Activated B cell treated with CpG ODN at 0.5 μM for 24 hours (primary cell): ENCODE results near the gene INPP4B. TPM values are rescaled to one million over a fixed set of nuclear protein-coding genes. Genes with fewer than 3 reads are reported as not detected.

ENCODE experiments used
- ATAC-seq: fragments of 200-7000 bp; cut with Tn5 transposase; one replicate; pipeline ENCODE4 v1.10.0; 2021; ENCODE audit warnings: low read depth, mild to moderate bottlenecking, moderate library complexity
- CTCF ChIA-PET: fragments of 350-600 bp; sonication (Branson Sonifier 250); formaldehyde crosslinking; loops from one replicate; lab custom pipeline; 2021; ENCODE audit warnings: antibody characterized with exemption; lab: Charles Lee
- POLR2A ChIA-PET: fragments of 350-600 bp; sonication (Branson Sonifier 250); formaldehyde crosslinking; loops from one replicate; lab custom pipeline; 2021; ENCODE audit warnings: antibody characterized with exemption; lab: Charles Lee
- DNase-seq: peaks from one replicate; pipeline ENCODE4 v3.0.0; 2022
- H3K27ac Mint-ChIP-seq: one replicate; pipeline ENCODE4 v1.8.0; 2020; ENCODE audit warnings: mixed read lengths
- H3K27me3 Mint-ChIP-seq: one replicate; pipeline ENCODE4 v1.8.0; 2021; ENCODE audit warnings: mixed read lengths
- H3K36me3 Mint-ChIP-seq: one replicate; pipeline ENCODE4 v1.8.0; 2021; ENCODE audit warnings: low read depth, mixed read lengths
- H3K4me1 Mint-ChIP-seq: one replicate; pipeline ENCODE4 v1.8.0; 2021; ENCODE audit warnings: mixed read lengths
- H3K4me3 Mint-ChIP-seq: one replicate; pipeline ENCODE4 v1.8.0; 2020; ENCODE audit warnings: mild to moderate bottlenecking, mixed read lengths
- H3K9me3 Mint-ChIP-seq: one replicate; pipeline ENCODE4 v1.8.0; 2020; ENCODE audit warnings: mixed read lengths
- intact Hi-C: fragments of 100-400 bp; cut with micrococcal nuclease; formaldehyde crosslinking; loops from one replicate; pipeline ENCODE4 v1.15.1; 2024
- total RNA-seq: library from RNA; stranded (reverse); gene quantifications from 2 replicates; pipeline ENCODE4 v1.2.3, GENCODE V29; 2022
- TF ChIP-seq, protein P1 (sequence below): fragments of 200-600 bp; IDR thresholded peaks from one replicate; pipeline ENCODE4 v1.8.0; 2022; ENCODE audit warnings: antibody characterized with exemption, mild to moderate bottlenecking

Gene INPP4B
- total RNA-seq, 1 donor from 2014 or later: 0.11 TPM

DNA sequence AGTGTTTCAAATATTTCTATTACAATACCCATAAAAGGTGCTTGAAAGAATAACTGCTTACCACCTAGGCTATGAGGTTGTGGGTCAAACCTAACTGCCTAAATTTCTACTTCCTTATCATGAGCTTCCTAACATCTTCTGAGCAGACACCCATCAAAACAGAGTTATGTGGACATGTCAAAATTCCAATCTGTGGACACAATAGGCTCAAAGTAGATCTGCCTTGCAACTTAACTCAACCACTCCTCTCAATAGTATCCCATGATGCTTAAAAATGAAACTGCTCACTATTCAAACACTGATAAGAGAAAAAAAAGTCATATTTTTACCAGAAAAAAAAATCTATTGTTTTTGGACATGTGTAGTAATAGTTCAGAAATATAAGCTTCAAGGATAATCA lies 462.7 kb downstream of the INPP4B start:
- TF ChIP-seq, protein P1, sequence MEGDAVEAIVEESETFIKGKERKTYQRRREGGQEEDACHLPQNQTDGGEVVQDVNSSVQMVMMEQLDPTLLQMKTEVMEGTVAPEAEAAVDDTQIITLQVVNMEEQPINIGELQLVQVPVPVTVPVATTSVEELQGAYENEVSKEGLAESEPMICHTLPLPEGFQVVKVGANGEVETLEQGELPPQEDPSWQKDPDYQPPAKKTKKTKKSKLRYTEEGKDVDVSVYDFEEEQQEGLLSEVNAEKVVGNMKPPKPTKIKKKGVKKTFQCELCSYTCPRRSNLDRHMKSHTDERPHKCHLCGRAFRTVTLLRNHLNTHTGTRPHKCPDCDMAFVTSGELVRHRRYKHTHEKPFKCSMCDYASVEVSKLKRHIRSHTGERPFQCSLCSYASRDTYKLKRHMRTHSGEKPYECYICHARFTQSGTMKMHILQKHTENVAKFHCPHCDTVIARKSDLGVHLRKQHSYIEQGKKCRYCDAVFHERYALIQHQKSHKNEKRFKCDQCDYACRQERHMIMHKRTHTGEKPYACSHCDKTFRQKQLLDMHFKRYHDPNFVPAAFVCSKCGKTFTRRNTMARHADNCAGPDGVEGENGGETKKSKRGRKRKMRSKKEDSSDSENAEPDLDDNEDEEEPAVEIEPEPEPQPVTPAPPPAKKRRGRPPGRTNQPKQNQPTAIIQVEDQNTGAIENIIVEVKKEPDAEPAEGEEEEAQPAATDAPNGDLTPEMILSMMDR: no peak
- Mint-ChIP-seq H3K27ac (no peak overlapping the region), H3K4me3 (no peak overlapping the region), H3K27me3 (no peaks in the 10 kb centered on the region), H3K36me3 (no peaks in the 10 kb centered on the region), H3K9me3 (no peaks in the 10 kb centered on the region), H3K4me1 (no peaks in the 10 kb centered on the region)
- ChIA-PET POLR2A (no interaction called here), CTCF (no interaction called here)
- ATAC-seq (no peak), DNase-seq (no peak)
- intact Hi-C loops: no loop called here

DNA sequence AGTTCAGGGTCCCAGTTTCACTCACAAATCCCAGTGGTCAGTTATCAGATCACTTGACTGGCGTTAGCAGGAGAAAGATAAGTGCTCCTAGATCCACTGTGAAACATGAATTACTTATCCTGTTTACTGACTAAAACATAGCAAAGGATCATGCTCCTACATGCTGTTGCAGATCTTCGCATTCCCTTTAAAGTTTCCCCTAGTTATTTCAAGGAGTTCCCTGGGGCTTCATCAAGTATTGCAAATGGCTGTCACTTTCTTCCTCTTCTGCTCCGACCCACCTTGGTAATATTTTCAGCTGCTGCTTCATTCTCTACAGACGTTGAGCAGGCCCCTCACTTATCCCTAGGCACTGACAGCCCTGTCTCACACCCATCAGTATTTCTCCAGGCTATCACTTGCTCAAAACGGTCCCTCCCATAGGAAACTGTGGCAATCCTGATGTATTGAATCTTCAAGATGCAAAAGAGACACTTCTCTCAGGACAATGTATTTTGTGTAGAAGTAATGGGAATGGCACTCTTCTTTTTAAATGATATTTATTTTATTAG lies 466.0 kb downstream of the INPP4B start:
- no peak overlapping the region for H3K27ac Mint-ChIP-seq
- H3K4me1 Mint-ChIP-seq: no peaks in the 10 kb centered on the region
- intact Hi-C loops: no loop called here
- H3K36me3 Mint-ChIP-seq: no peaks in the 10 kb centered on the region
- ChIA-PET POLR2A (no interaction called here), CTCF (no interaction called here)
- ATAC-seq: no peak
- H3K9me3 Mint-ChIP-seq: no peaks in the 10 kb centered on the region
- no peak overlapping the region for H3K4me3 Mint-ChIP-seq
- H3K27me3 Mint-ChIP-seq: no peaks in the 10 kb centered on the region
- DNase-seq: no peak
- TF ChIP-seq, protein P1: no peak

DNA sequence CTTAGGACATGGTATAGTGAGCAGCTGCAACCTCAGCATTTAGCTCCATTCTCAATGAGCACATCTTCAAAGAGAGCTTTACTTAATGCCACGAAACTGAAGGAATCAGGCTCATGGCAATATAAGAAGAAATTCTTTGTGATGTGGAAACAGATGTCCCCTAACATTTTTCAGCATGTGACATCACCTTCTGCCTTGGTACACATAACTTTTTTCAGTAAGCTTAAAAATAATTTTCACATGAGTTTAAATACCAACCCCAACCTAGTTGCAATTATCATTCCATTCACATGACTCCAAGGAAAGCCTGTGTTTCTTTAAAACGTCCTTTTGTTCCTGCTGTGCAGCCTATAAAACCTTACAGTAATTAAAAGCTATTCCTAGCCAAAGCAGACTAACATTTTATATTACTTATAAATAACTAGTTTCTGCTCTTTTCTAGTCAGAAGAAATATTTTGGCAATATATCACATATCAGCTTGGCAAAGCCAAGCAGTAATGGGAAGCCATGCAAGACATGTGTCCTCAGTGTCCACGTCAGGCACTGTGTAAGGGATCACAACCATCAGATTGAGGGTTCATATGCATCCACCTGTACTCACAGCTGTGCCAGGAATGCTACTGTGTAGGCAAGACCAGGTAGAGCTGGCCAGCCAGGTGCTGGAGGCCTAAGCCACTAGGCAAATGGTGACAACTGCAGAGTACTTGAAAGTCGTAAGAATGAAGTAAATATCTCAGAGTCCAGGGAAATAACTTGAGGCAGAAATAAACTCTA lies 466.6 kb downstream of the INPP4B start:
- Mint-ChIP-seq H3K36me3 (no peaks in the 10 kb centered on the region), H3K4me1 (no peaks in the 10 kb centered on the region), H3K27ac (no peak overlapping the region), H3K4me3 (no peak overlapping the region), H3K9me3 (no peaks in the 10 kb centered on the region), H3K27me3 (no peaks in the 10 kb centered on the region)
- POLR2A ChIA-PET: no interaction called here
- no peak for ATAC-seq
- no peak for DNase-seq
- intact Hi-C loops: no loop called here
- CTCF ChIA-PET: no interaction called here
- TF ChIP-seq, protein P1: no peak

DNA sequence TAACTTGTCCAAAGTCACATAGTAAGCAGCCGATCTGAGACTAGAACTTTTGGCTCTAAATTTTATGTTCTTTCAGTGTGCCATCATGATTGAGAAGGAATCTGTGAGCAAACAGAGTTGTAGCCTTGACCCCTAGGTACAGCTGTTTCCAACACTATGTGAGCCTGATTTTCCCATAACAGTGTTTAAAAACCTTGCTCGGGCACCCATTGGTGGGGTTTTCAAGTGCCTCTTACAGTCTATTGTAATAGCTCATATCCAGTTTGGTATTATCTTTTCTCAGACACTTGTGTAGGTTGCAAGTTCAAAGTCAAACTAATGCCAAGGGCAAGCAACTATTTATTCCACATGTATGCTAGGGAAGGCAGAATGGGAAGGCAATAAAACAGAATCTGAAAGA lies 467.9 kb downstream of the INPP4B start:
- H3K4me1 Mint-ChIP-seq: no peaks in the 10 kb centered on the region
- ATAC-seq (no peak), DNase-seq (no peak)

More for the DNA sequence above, 467.9 kb downstream of the INPP4B start:
- H3K4me3 Mint-ChIP-seq: no peak overlapping the region
- intact Hi-C loops: no loop called here
- H3K27me3 Mint-ChIP-seq: no peaks in the 10 kb centered on the region
- H3K27ac Mint-ChIP-seq: no peak overlapping the region
- ChIA-PET POLR2A (no interaction called here), CTCF (no interaction called here)
- no peaks in the 10 kb centered on the region for H3K36me3 Mint-ChIP-seq
- TF ChIP-seq, protein P1: no peak
- H3K9me3 Mint-ChIP-seq: no peaks in the 10 kb centered on the region
